OCI-LY7 (cell line): ENCODE results near the gene PRKCA. TPM values are rescaled to one million over a fixed set of nuclear protein-coding genes. Genes with fewer than 3 reads are reported as not detected.
A peak's percentile ranks its signal among the peaks of the same experiment; 100 is the strongest.

ENCODE experiments used
- BruUV-seq: library from RNA; stranded (reverse); fragments of 400-500 nt; replicated peaks from 2 replicates; lab custom pipeline; 2021; lab: Mats Ljungman, UMichigan
- CTCF ChIA-PET: fragments of 300-600 bp; sonication (Branson Sonifier 250); formaldehyde crosslinking; loops from one replicate; lab custom pipeline; 2022; ENCODE audit warnings: antibody characterized with exemption; ENCODE audit not compliant: unreplicated experiment; lab: Charles Lee
- POLR2A ChIA-PET: fragments of 300-600 bp; sonication (Branson Sonifier 250); formaldehyde crosslinking; loops from one replicate; lab custom pipeline; 2022; ENCODE audit warnings: antibody characterized with exemption; lab: Charles Lee
- DNase-seq: peaks from one replicate; pipeline ENCODE4 v3.0.0-alpha.2; 2015; ENCODE audit warnings: low spot score
- H2AFZ ChIP-seq: fragments of 200-600 bp; sonication (generic), shearing (Covaris generic); 2 replicates; pipeline ENCODE4 v1.6.1; 2014; ENCODE audit warnings: mild to moderate bottlenecking, antibody characterized with exemption, low read length, moderate library complexity
- H3K27ac ChIP-seq: fragments of 200-600 bp; sonication (generic); 2 replicates; pipeline ENCODE4 v1.5.1; 2014; ENCODE audit warnings: mixed run types, low read depth, mild to moderate bottlenecking, moderate library complexity, low read length, inconsistent platforms; ENCODE audit not compliant: poor library complexity, severe bottlenecking
- H3K36me3 ChIP-seq: fragments of 200-600 bp; sonication (generic); 2 replicates; pipeline ENCODE4 v1.6.1; 2014; ENCODE audit warnings: mild to moderate bottlenecking, antibody characterized with exemption, low read length, moderate library complexity, mixed read lengths; ENCODE audit not compliant: insufficient read depth
- H3K4me1 ChIP-seq: fragments of 200-600 bp; sonication (generic); 2 replicates; pipeline ENCODE4 v1.5.1; 2014; ENCODE audit warnings: mild to moderate bottlenecking, low read length; ENCODE audit not compliant: insufficient read depth, poor library complexity, severe bottlenecking
- H3K4me2 ChIP-seq: fragments of 200-600 bp; sonication (generic); 2 replicates; pipeline ENCODE4 v1.6.1; 2014; ENCODE audit warnings: mild to moderate bottlenecking, low read length
- H3K4me3 ChIP-seq: fragments of 200-600 bp; sonication (generic); 2 replicates; pipeline ENCODE4 v1.5.1; 2014; ENCODE audit warnings: mild to moderate bottlenecking, low read depth, low read length; ENCODE audit not compliant: poor library complexity, severe bottlenecking
- H3K79me2 ChIP-seq: fragments of 200-600 bp; sonication (generic); 2 replicates; pipeline ENCODE4 v1.6.1; 2016; ENCODE audit warnings: low read depth, mild to moderate bottlenecking, low read length, moderate library complexity, mixed read lengths; ENCODE audit not compliant: insufficient read depth
- H3K9me2 ChIP-seq: fragments of 200-600 bp; sonication (generic); 2 replicates; pipeline ENCODE4 v1.6.1; 2016; ENCODE audit warnings: mild to moderate bottlenecking, low read length, mixed read lengths; ENCODE audit not compliant: insufficient read depth
- H3K9me3 ChIP-seq: fragments of 200-600 bp; sonication (generic); 2 replicates; pipeline ENCODE4 v1.6.1; 2014; ENCODE audit warnings: mild to moderate bottlenecking, mixed run types, low read length, mixed read lengths
- H4K20me1 ChIP-seq: fragments of 200-600 bp; sonication (generic); 2 replicates; pipeline ENCODE4 v1.6.1; 2014; ENCODE audit warnings: mild to moderate bottlenecking, antibody characterized with exemption, low read length, moderate library complexity, mixed read lengths; ENCODE audit not compliant: insufficient read depth
- EZH2phosphoT487 ChIP-seq: fragments of 200-600 bp; sonication (generic); IDR thresholded peaks from 2 replicates; pipeline ENCODE4 v1.6.1; 2018; ENCODE audit warnings: low read depth, borderline replicate concordance, mild to moderate bottlenecking, mixed run types, antibody characterized with exemption, low read length, moderate library complexity, mixed read lengths
- intact Hi-C: fragments of 100-400 bp; cut with micrococcal nuclease; formaldehyde crosslinking; loops from one replicate; pipeline ENCODE4 v1.10.0; 2022; ENCODE audit not compliant: unreplicated experiment
- total RNA-seq, 2 experiments: library from RNA; depleted of rRNA in 1 of 2; stranded (reverse); fragments of >200 nt in 1 of 2; shearing (Covaris generic) in 1 of 2; gene quantifications; 2 replicates each; pipeline ENCODE4 v1.2.3, GENCODE V29; 2014 to 2022
- TF ChIP-seq, protein P1 (sequence below): fragments of 200-600 bp; sonication (generic); conservative IDR thresholded peaks from 2 replicates; pipeline ENCODE4 v1.5.1; 2014; ENCODE audit warnings: mild to moderate bottlenecking, antibody characterized with exemption, low read length, moderate library complexity, mixed read lengths

Gene PRKCA
- total RNA-seq, 2 experiments from 2014 or later = 6.6 to 32.1 TPM

- POLR2A ChIA-PET = interaction anchor here (0.6 to 0.9 kb wide), 2 partner anchors 13 to 843 kb away, joined by 3 to 4 read pairs; no protein-coding TSS in a partner anchor
- CTCF ChIA-PET = no interaction called here
- DNase-seq = no peak
- Histone ChIP-seq H3K4me2 (no peak overlapping the region), H3K9me3 (no peaks in the 10 kb centered on the region; the same call in 1 of the 2 replicates), H3K79me2 (no peaks in the 10 kb centered on the region), H3K36me3 (no peaks in the 10 kb centered on the region), H3K27ac (no peak overlapping the region), H4K20me1 (no peaks in the 10 kb centered on the region), H2AFZ (no peak overlapping the region), H3K4me1 (peaks cover 4% of the 10 kb centered on the region), H3K4me3 (no peak overlapping the region), H3K9me2 (no peaks in the 10 kb centered on the region)
- TF ChIP-seq EZH2phosphoT487 = no peak
- TF ChIP-seq, protein P1, sequence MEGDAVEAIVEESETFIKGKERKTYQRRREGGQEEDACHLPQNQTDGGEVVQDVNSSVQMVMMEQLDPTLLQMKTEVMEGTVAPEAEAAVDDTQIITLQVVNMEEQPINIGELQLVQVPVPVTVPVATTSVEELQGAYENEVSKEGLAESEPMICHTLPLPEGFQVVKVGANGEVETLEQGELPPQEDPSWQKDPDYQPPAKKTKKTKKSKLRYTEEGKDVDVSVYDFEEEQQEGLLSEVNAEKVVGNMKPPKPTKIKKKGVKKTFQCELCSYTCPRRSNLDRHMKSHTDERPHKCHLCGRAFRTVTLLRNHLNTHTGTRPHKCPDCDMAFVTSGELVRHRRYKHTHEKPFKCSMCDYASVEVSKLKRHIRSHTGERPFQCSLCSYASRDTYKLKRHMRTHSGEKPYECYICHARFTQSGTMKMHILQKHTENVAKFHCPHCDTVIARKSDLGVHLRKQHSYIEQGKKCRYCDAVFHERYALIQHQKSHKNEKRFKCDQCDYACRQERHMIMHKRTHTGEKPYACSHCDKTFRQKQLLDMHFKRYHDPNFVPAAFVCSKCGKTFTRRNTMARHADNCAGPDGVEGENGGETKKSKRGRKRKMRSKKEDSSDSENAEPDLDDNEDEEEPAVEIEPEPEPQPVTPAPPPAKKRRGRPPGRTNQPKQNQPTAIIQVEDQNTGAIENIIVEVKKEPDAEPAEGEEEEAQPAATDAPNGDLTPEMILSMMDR = no peak
- BruUV-seq = no TSS peak
- intact Hi-C loops = no loop called here
These were observed 548.3 kb downstream of the PRKCA start for GRCh38 chr17:66850692-66851091.

DNA sequence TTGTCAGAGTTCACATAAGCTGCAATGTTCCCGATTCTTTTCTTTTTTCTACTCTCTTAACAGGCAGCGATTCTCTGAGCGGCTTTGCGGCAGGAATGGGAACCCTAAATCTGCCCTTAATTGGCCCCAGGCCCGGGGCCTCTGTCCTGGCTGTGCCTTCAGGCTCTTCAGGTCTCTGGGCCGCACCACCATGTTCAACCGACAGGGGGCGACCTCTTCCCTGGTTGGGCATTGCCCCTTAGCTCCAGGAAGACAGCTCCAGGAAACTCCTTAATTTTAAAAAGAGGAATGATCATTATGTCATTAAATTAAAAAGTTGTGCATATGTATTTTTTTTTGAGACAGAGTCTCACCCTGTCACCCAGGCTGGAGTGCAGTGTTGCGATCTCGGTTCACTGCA, 552.8 kb downstream of the PRKCA start:
- intact Hi-C loops = no loop called here

More for the DNA sequence above, 552.8 kb downstream of the PRKCA start:
- TF ChIP-seq, protein P1 = peak; percentile 66
- no peak for TF ChIP-seq EZH2phosphoT487
- Histone ChIP-seq H3K27ac (no peak overlapping the region), H3K9me3 (no peaks in the 10 kb centered on the region; the same call in 1 of the 2 replicates), H3K4me1 (peaks cover 4% of the 10 kb centered on the region), H2AFZ (no peak overlapping the region), H4K20me1 (no peaks in the 10 kb centered on the region), H3K36me3 (no peaks in the 10 kb centered on the region), H3K4me2 (no peak overlapping the region), H3K79me2 (no peaks in the 10 kb centered on the region), H3K4me3 (no peak overlapping the region), H3K9me2 (no peaks in the 10 kb centered on the region)
- DNase-seq = no peak
- ChIA-PET CTCF (no interaction called here), POLR2A (no interaction called here)
- BruUV-seq = no TSS peak
